ENCODE measurements around the gene RBPJ.

The RBPJ gene

DNA sequence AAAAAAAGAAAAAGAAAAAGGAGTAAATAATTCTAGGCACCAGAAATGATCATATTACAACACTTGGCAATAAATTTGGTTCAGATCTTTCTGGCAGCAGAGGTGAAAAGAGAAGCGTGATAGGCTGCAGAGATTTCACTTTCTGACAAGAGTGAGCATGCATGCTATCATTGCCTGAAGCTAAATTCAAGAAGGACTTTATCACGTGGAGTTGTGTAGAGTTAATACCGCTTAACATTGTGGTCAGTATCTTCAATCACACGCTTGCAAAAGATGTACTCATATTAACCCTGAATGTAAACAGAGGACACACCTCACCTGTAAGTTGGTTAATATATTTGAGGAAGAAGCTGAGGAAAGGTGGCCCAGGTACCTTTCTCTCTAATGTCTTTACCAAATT lies 31.4 kb upstream of the RBPJ start:
- TF ChIP-seq, protein P1, sequence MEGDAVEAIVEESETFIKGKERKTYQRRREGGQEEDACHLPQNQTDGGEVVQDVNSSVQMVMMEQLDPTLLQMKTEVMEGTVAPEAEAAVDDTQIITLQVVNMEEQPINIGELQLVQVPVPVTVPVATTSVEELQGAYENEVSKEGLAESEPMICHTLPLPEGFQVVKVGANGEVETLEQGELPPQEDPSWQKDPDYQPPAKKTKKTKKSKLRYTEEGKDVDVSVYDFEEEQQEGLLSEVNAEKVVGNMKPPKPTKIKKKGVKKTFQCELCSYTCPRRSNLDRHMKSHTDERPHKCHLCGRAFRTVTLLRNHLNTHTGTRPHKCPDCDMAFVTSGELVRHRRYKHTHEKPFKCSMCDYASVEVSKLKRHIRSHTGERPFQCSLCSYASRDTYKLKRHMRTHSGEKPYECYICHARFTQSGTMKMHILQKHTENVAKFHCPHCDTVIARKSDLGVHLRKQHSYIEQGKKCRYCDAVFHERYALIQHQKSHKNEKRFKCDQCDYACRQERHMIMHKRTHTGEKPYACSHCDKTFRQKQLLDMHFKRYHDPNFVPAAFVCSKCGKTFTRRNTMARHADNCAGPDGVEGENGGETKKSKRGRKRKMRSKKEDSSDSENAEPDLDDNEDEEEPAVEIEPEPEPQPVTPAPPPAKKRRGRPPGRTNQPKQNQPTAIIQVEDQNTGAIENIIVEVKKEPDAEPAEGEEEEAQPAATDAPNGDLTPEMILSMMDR (IDR thresholded peaks at IDR 0.05; ENCODE audit: low read depth, low read length), result no peak
- H3K9me3 ChIP-seq, result no peaks in the 10 kb centered on the region
- H3K4me3 ChIP-seq (ENCODE audit: low read depth, low read length), result no peak overlapping the region
- H3K36me3 ChIP-seq, result no peaks in the 10 kb centered on the region
- DNase-seq, result no peak
- H3K27me3 ChIP-seq, result no peaks in the 10 kb centered on the region
- no peaks in the 10 kb centered on the region for H3K4me1 ChIP-seq

DNA sequence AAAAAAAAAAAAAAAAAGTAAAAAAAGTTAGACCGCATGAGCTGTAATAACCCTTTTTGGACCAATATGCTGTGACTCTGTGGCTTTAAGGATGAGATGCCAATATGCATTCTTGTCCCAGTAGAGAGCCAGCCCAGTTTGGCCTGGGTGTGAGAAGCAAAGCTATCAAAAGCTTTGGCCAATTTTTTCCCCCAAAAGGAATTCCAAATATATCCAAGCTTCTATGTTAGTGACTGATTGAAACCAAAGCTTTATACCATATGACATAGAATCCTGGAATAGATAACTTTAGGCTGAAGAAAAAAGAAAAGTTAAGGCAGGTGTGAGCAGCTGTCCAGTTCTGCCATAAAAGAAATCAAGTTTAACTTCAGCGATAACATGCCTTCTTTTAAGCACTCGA lies 30.5 kb upstream of the RBPJ start:
- TF ChIP-seq, protein P1 (IDR thresholded peaks at IDR 0.05; ENCODE audit: low read depth, low read length), result no peak
- DNase-seq, result no peak
- no peaks in the 10 kb centered on the region for H3K27me3 ChIP-seq
- H3K9me3 ChIP-seq, result no peaks in the 10 kb centered on the region
- H3K4me1 ChIP-seq, result no peaks in the 10 kb centered on the region
- H3K36me3 ChIP-seq, result no peaks in the 10 kb centered on the region
- no peak overlapping the region for H3K4me3 ChIP-seq (ENCODE audit: low read depth, low read length)

DNA sequence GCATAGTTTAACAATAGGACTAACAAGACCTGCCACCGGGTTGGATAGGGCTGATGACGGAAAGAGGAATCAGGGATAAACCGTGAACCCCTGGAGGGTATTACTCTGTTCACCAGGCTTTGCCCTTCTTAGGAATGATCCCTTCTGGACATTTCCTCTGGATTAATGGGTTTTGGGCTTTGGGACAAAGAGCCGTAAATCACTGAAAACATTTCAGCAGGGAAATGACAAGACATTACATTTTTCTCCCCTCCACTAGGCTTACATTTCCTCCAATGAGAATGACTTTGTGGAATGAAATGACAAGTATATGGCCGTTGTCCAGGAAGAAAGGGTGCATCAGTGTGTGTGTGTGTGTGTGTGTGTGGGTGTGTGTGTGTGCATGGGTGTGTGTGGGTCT lies 25.9 kb upstream of the RBPJ start:
- DNase-seq, result no peak
- Histone ChIP-seq H3K4me1 (no peaks in the 10 kb centered on the region), H3K27me3 (peaks cover 10% of the 10 kb centered on the region; the same call in 1 of the 2 replicates), H3K9me3 (no peaks in the 10 kb centered on the region), H3K36me3 (no peaks in the 10 kb centered on the region), H3K4me3 (ENCODE audit: low read depth, low read length) (no peak overlapping the region)
- TF ChIP-seq, protein P1 (IDR thresholded peaks at IDR 0.05; ENCODE audit: low read depth, low read length), result no peak

DNA sequence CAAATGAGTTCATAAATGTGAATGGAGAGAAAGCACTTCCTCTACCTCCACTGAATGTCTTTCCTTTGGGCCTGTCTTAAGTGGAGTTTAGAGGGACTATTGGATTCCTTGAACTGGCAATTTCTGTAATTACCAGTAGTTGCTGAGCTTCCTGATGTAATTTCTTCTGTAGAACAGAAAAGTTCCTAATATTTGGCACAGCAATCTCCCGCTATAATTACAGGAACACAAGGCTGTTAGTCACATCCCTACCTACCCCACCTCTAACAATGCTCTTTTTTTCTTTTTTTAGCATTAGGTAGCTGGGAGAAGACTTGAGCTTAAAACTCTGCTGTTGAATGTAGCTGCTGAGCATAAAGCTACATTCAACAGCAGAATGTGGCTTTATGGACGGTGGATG lies 24.8 kb upstream of the RBPJ start:
- Histone ChIP-seq H3K27me3 (peaks cover 10% of the 10 kb centered on the region; the same call in 1 of the 2 replicates), H3K36me3 (no peaks in the 10 kb centered on the region), H3K9me3 (no peaks in the 10 kb centered on the region), H3K4me1 (no peaks in the 10 kb centered on the region), H3K4me3 (ENCODE audit: low read depth, low read length) (no peak overlapping the region)
- DNase-seq, result no peak
- TF ChIP-seq, protein P1 (IDR thresholded peaks at IDR 0.05; ENCODE audit: low read depth, low read length), result no peak

DNA sequence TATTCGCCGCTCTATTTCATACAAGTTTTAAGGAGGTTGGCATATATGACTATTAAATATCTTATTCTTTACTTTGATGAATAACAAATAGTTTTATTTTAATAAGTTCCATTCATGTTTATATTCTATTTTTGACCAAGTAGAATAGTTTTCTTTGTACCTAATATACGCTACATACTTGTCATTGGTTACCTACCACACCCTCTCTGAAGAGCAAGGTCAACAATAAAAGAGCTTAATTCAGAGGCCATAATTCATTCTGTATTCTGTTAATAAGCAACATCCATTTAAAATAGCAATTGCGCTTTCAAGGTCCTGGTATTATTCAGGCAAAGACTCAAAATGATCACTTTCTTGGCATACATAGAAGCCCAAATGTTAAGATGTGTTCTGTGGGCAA lies 24.3 kb upstream of the RBPJ start:
- H3K4me1 ChIP-seq, result no peaks in the 10 kb centered on the region
- DNase-seq, result no peak
- no peaks in the 10 kb centered on the region for H3K36me3 ChIP-seq
- H3K27me3 ChIP-seq, result peaks cover 10% of the 10 kb centered on the region; the same call in 1 of the 2 replicates
- H3K9me3 ChIP-seq, result no peaks in the 10 kb centered on the region
- H3K4me3 ChIP-seq (ENCODE audit: low read depth, low read length), result no peak overlapping the region
- TF ChIP-seq, protein P1 (IDR thresholded peaks at IDR 0.05; ENCODE audit: low read depth, low read length), result no peak

DNA sequence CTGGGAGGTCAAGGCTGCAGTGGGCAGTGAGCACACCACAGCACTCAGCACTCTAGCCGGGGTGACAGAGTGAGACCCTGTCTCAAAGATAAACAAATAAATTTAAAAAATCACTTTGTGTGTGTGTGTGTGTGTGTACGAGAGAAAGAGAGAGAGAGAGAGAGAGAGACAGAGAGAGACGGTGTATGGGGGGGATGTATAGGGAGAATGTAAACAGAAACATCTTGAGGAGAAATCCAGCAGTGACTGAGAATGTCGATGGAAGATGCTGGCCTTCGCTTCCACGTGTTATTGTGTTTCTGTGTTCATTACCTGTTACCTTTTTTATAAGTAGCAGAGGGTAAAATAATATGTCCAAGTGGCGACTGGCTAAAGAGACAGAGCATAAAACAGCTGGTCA lies 23.6 kb upstream of the RBPJ start:
- H3K4me1 ChIP-seq, result no peaks in the 10 kb centered on the region
- TF ChIP-seq, protein P1 (IDR thresholded peaks at IDR 0.05; ENCODE audit: low read depth, low read length), result no peak

More for the DNA sequence above, 23.6 kb upstream of the RBPJ start:
- no peak for DNase-seq
- no peaks in the 10 kb centered on the region for H3K9me3 ChIP-seq
- no peaks in the 10 kb centered on the region for H3K36me3 ChIP-seq
- no peak overlapping the region for H3K4me3 ChIP-seq (ENCODE audit: low read depth, low read length)
- peaks cover 10% of the 10 kb centered on the region; the same call in 1 of the 2 replicates for H3K27me3 ChIP-seq

Data from BE2C (cell line).